HUES48 (cell line): ENCODE data around the gene SUPT6H.

Source experiments
- H3K27ac ChIP-seq: one replicate; pipeline ENCODE4 v1.7.0; 2013; ENCODE audit warnings: low read depth, low read length, inconsistent platforms
- H3K27me3 ChIP-seq: 2 replicates; pipeline ENCODE4 v1.6.1; 2013; ENCODE audit warnings: mild to moderate bottlenecking, low read length; ENCODE audit not compliant: control insufficient read depth, insufficient read depth
- H3K36me3 ChIP-seq: 2 replicates; pipeline ENCODE4 v1.6.1; 2013; ENCODE audit warnings: low read length; ENCODE audit not compliant: control insufficient read depth, insufficient read depth
- H3K4me1 ChIP-seq: 2 replicates; pipeline ENCODE4 v1.6.1; 2013; ENCODE audit warnings: mild to moderate bottlenecking, low read length; ENCODE audit not compliant: control insufficient read depth, insufficient read depth
- H3K4me3 ChIP-seq: 2 replicates; pipeline ENCODE4 v1.5.1; 2013; ENCODE audit warnings: mild to moderate bottlenecking, low read depth, low read length
- H3K9ac ChIP-seq: 2 replicates; pipeline ENCODE4 v1.6.1; 2013; ENCODE audit warnings: mild to moderate bottlenecking, low read depth, low read length, moderate library complexity
- H3K9me3 ChIP-seq: 2 replicates; pipeline ENCODE4 v1.6.1; 2013; ENCODE audit warnings: low read length; ENCODE audit not compliant: control insufficient read depth, insufficient read depth

Gene SUPT6H

DNA sequence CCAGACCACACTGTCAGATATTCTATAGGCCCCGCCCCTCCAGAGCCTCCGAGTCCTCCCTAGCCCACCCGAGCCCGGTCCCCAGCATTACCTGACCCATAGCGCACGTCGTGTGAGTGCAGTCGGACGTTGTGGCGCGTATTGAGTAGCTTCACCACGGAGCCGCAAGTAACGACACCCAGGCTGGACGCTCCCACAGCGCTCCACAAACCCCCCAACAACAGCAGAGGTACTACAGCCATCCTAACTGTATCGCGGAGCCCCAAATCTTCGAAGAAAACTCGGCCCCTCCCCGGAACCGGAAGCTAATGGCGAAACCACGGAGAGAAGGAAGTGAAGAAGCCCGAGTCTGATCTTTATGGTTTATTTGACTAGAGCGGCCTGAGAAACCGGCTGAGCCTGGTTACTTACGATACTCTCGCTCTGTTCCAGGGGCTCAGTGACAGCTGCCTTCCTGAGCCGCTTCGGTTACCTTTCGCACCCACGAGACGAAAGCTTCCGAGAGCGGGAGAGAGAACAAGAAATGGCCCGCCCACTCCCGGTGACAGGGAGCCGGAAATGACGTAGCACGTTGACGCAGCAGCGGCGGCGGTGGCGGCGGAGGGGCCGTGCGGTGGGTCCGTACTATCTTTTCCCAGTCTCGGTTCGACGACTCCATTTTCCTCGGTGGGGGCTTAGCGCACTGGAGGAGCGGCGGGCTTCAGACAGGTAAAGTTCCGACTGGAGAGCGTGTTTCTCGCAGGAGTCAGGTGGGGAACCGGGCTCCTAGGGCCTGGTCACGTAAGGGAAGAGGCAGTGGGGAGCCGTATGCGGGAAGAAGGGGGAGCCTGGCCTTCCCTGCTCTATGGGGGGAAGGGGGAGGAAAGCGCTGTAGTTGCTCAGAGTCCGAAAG is at the start of gene SUPT6H, which contains the start of gene SDF2:
Gene SUPT6H, plus strand, starts transcription at position 571 of the 892 bp plus-strand sequence. CDS start 11,197 bp downstream, outside the sequence.
Gene SDF2, minus strand, starts transcription at position 272 of the 892 bp plus-strand sequence. Its CDS starts 30 bp downstream, at position 242.
- H3K36me3 ChIP-seq, result peaks cover 18% of the 10 kb centered on the region
- H3K4me3 ChIP-seq, result peak within 1 kb of the TSS; percentile 95
- H3K27me3 ChIP-seq, result no peaks in the 10 kb centered on the region
- peak within 1 kb of the TSS; percentile 80 for H3K9ac ChIP-seq
- H3K4me1 ChIP-seq, result peaks cover 7% of the 10 kb centered on the region
- peaks cover 11% of the 10 kb centered on the region for H3K9me3 ChIP-seq
- peak within 1 kb of the TSS; percentile 97 for H3K27ac ChIP-seq

DNA sequence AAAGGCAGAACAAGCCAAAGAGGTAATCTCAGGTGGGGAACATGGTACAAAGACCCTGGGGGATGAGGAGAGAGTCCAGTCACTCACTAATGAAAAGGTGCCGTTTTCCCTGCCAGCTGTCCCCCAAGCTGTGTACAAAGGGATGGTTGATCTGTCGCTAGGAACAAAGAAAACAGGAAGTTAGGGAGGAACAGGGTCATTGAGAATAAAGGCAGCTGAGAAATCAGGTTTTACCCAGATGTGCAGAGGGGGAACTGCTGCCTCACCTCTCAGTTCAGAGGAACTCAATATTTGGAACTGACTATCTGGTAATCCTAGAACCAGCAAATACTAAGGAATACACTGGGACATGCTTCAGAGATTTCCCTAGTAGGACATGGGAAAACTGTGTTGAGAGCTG is 49.5 kb upstream of the SUPT6H start:
- Histone ChIP-seq H3K27ac (no peak overlapping the region), H3K4me3 (no peak overlapping the region), H3K27me3 (no peaks in the 10 kb centered on the region), H3K36me3 (peaks cover 94% of the 10 kb centered on the region), H3K9ac (no peak overlapping the region), H3K9me3 (no peaks in the 10 kb centered on the region), H3K4me1 (no peaks in the 10 kb centered on the region)

DNA sequence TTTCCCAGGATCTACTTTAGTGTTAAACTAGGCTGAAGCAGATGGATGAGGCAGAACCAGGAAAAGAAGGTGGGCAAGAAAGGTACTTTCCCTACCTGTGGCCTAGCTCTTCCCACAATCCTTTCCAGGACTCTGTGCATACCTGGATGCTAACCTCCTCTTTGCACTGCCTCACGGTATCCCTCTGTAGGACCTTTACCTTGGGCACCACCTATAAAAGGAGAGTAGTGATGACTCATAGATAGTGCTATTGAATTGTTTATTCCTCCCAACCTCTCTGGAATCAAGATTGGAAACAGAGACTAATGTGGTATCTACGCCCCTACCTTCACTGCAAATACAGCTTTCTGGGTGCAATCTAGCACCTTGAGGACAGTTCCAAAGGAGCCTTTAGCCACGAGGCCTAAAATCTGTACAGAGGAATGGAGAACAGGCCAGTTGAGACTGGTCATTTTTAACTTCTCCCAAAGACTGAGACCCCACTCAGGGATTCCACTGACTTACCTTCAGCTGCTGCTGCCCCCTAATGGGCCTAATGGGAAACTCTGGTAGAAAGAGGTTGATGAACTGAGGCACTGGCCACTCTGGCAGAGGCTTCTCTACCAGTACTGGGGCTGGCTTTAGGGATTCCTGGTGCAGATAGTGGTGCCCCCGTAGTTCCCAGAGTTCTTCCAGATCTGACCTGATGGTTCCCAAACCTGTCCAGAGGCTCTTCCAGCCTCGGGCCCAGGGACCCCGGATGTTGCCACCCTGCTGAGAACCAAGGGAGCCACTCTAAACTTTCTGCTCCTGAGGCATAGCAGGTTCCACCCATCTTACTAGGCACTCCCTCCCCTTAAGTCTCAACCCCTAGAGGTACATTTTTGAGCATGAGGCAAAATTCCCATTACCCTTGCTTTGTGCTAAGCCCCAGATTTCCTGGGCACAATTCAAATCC is 48.8 kb upstream of the SUPT6H start:
- peaks cover 93% of the 10 kb centered on the region for H3K36me3 ChIP-seq

DNA sequence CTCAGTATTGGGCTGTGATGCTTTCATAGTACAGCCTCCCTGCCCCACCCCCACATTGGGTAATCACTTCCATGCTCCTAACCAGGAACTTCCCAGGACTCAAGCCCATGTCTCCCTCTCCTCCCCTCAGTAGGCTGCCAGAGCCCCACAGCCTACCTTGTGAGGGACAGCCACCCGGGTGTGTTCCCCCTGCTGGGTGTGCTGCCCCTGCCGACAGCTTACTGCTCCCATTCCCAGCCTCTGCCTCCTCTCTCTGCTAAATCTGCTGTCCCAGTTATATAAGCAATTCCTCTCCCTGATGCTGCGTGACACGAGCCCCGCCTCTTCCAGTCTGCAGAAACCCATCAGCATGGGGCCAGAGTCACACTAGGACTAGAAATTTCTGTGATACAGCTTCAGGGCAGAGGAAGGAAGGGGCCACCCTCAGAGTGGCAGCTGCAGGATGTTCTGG is 48.0 kb upstream of the SUPT6H start, which contains the start of gene RSKR:
Gene RSKR, minus strand, starts transcription at position 255 of the 451 bp plus-strand sequence. Its CDS starts 24 bp downstream, at position 231.
- no peaks in the 10 kb centered on the region for H3K4me1 ChIP-seq
- no peaks in the 10 kb centered on the region for H3K9me3 ChIP-seq
- no peak within 1 kb of the TSS for H3K9ac ChIP-seq
- H3K4me3 ChIP-seq, result no peak within 1 kb of the TSS
- H3K27me3 ChIP-seq, result no peaks in the 10 kb centered on the region
- peaks cover 95% of the 10 kb centered on the region for H3K36me3 ChIP-seq
- no peak within 1 kb of the TSS for H3K27ac ChIP-seq

More for the DNA sequence above, 48.8 kb upstream of the SUPT6H start:
- no peaks in the 10 kb centered on the region for H3K9me3 ChIP-seq
- no peak overlapping the region for H3K9ac ChIP-seq
- no peaks in the 10 kb centered on the region for H3K27me3 ChIP-seq
- H3K4me1 ChIP-seq, result no peaks in the 10 kb centered on the region
- H3K4me3 ChIP-seq, result no peak overlapping the region
- no peak overlapping the region for H3K27ac ChIP-seq

DNA sequence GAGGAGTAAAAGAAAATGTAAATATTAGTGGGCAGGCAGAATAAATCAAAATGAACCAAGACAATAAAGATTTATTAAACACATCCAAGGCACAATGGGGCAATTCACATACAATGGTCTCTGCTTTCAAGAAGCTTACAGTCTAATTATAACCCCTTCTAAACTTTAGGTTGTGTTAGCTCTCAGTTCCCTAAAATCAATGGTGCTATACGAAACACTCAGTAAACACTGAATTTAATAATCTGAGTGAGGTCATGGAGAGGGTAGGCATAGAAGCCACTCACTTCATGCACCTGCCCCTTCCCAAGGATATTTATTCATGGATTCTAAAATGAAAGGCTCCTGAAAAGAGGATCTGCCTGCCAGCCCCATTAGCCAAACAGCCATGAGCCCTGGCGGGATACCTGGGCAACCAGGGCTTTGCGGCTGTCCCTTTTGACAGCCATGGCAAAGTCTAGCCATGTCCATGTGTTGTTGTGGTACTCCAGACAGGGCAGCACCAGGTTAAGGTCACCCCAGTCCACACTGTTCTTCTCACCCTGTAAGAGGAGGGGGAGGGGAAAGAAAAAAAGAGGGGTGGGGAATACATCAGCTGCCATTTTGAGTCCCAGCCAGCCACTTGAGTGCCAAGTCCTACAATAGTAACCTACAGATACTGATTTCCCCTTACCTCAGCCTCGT is 46.6 kb upstream of the SUPT6H start:
- Histone ChIP-seq H3K4me3 (no peak overlapping the region), H3K27me3 (no peaks in the 10 kb centered on the region), H3K36me3 (peaks cover 99% of the 10 kb centered on the region), H3K9me3 (no peaks in the 10 kb centered on the region), H3K27ac (no peak overlapping the region), H3K9ac (no peak overlapping the region), H3K4me1 (no peaks in the 10 kb centered on the region)

DNA sequence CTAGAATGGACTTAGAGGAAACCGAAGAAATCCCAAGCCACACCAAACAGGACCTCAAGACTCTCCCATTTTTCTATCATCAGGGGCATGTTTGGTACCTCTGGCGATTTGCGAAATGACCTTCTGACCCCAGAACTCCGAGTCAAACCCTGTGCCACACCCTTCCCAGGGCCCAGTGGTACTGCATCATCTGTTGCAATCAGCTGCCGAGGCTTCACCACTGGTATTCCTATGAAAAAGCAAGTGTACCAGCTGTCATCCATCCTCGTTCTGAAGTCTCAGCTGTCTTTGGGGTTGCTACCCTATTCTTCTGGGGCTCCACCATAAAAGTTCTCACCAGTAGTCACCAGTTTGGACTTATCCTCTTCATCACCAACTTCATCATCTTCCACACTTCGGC is 45.7 kb upstream of the SUPT6H start:
- no peaks in the 10 kb centered on the region for H3K9me3 ChIP-seq
- no peaks in the 10 kb centered on the region for H3K4me1 ChIP-seq
- H3K9ac ChIP-seq, result no peak overlapping the region
- no peak overlapping the region for H3K27ac ChIP-seq
- no peak overlapping the region for H3K4me3 ChIP-seq
- H3K36me3 ChIP-seq, result peaks cover 99% of the 10 kb centered on the region
- H3K27me3 ChIP-seq, result no peaks in the 10 kb centered on the region

DNA sequence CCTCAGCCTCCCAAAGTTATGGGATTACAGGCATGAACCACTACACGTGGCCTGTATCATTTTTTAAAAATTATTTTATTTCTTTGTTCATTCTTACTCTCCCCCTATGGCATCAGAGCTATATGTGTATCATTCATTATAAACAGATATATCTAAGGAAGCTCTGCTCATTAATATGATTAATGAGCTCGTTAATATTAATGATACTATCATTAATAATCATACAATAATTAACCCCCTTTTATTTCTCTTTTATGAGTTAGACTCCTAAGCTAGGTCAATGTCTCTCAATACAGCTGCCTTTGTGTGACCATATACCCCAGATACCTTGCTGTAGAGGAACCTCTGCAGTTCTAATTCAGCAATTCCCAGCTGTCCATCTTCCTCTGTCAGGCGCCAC is 43.5 kb upstream of the SUPT6H start:
- H3K9me3 ChIP-seq, result no peaks in the 10 kb centered on the region
- no peak overlapping the region for H3K27ac ChIP-seq
- H3K4me1 ChIP-seq, result no peaks in the 10 kb centered on the region
- H3K4me3 ChIP-seq, result no peak overlapping the region
- no peak overlapping the region for H3K9ac ChIP-seq
- H3K36me3 ChIP-seq, result peaks cover 100% of the 10 kb centered on the region
- no peaks in the 10 kb centered on the region for H3K27me3 ChIP-seq

DNA sequence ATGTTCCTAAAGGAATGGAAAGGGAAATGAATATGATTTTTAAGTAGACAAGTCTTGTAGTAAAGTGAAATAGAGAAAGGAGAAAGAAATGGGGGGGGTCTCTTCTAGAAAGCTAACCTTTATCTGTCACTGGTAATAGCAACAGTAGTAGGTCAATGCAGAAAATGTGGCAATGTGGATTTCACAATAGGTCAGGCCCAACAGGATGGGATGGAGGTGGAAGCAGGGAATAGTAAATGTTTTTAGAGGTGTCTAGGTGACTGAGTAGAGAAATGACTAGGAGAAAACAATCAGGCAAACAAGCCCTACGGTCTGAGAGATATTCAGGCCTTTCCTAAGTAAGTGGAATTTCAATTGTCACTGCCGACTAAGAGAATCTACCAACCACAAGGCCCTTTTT is 42.0 kb upstream of the SUPT6H start:
- H3K9ac ChIP-seq, result no peak overlapping the region
- no peaks in the 10 kb centered on the region for H3K9me3 ChIP-seq
- no peak overlapping the region for H3K4me3 ChIP-seq
- no peak overlapping the region for H3K27ac ChIP-seq
- no peaks in the 10 kb centered on the region for H3K4me1 ChIP-seq
- H3K27me3 ChIP-seq, result no peaks in the 10 kb centered on the region
- peaks cover 99% of the 10 kb centered on the region for H3K36me3 ChIP-seq

DNA sequence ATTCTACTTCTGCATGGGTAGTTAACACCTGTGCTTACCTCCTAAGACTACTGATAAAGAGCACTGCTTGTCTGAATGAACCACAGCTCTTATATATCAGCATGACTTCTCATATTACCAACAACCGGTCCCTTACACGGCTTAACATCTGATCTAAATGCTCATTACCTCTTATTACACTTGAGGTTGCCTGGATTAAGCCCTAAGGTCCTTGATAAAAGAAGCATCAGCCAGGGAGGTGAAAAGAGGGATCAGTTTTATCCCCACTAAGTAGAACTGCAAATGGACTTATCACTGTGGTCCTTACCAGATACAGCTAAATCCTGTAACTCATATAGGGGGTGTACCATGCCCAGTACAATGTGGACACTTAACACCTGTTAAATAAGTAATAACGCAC is 39.8 kb upstream of the SUPT6H start:
- H3K27me3 ChIP-seq, result no peaks in the 10 kb centered on the region
- no peaks in the 10 kb centered on the region for H3K9me3 ChIP-seq
- no peak overlapping the region for H3K9ac ChIP-seq
- H3K36me3 ChIP-seq, result peaks cover 95% of the 10 kb centered on the region
- H3K27ac ChIP-seq, result no peak overlapping the region
- no peak overlapping the region for H3K4me3 ChIP-seq
- H3K4me1 ChIP-seq, result no peaks in the 10 kb centered on the region

DNA sequence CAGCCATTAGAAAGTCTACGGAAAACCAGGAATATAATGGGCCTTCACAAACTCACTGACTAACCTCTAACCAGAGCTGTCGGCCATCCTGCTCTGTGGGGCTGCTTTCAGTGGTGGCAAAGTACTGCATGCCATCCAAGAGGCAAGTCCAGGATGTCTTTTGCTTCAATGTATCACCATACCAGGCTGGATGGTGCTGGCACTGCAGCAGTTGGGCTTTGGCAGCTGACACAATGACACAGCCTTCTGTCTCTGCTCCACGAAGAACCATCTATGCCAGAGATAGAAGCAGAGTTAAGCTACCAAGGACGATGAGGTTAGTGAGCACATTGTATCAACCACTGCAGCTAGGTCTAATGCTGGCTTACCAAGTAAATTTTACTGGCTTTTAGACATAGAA is 38.3 kb upstream of the SUPT6H start:
- Histone ChIP-seq H3K4me1 (no peaks in the 10 kb centered on the region), H3K4me3 (no peak overlapping the region), H3K36me3 (peaks cover 96% of the 10 kb centered on the region), H3K9ac (no peak overlapping the region), H3K27ac (no peak overlapping the region), H3K27me3 (no peaks in the 10 kb centered on the region), H3K9me3 (no peaks in the 10 kb centered on the region)
